GM12874 (cell line): Measurements from ENCODE around the gene PLXDC1.

Experiments used
- CTCF ChIP-seq: IDR thresholded peaks from 2 replicates; pipeline ENCODE4 v1.5.1; 2011; ENCODE audit warnings: low read depth, mild to moderate bottlenecking, control low read depth, low read length, moderate library complexity; ENCODE audit not compliant: insufficient read depth

PLXDC1 gene

GRCh38 chr17:39022924-39023323, 128.5 kb downstream of the PLXDC1 start:
- no peak for TF ChIP-seq CTCF

- TF ChIP-seq CTCF, result no peak
Measured at GRCh38 chr17:39018267-39019134, 132.9 kb downstream of the PLXDC1 start.

DNA sequence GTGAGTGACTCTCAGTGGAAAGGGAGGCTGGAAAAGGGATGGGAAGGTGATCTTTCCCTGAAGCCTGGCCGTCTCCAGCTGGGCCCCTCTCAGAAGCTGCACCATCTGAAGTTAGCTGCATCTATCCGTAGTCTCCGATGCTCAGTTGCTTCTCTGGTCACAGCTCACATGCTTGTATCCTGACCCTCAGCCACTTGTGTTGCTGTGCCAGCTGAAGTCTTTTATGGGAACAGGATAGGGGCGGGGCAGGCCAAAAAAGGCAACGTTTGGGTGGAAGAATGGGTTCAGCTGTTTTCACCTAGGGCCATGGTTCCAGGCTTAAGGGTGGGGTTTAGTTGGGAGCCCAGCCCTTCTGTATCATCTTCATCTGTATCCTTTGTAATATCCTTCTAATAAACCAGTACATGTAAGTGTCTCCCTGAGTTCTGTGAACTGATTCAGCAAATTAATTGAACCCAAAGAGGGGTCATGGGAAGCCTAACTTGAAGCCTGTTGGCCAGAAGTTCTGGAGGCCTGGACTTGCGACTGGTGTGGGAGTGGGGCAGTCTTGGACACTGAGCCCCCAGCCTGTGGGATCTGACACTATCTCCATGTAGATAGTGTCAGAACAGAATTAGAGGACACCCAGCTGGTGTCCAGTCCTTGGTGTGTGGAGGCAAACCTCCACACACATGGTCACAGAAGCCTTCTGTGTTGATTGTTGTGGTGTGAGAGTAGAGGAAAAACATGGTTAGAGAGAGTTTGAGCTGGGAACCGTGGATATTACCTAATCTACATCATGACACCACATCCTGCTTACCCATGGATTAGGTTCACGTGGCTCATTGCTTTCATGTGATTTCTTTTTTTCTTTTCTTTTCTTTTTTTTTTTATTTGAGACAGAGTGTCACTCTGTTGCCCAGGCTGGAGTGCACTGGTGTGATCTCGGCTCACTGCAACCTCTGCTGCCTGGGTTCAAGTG, 135.0 kb downstream of the PLXDC1 start:
- TF ChIP-seq CTCF, result no peak

- no peak for TF ChIP-seq CTCF
Measured at GRCh38 chr17:39015546-39015935, 135.9 kb downstream of the PLXDC1 start.

DNA sequence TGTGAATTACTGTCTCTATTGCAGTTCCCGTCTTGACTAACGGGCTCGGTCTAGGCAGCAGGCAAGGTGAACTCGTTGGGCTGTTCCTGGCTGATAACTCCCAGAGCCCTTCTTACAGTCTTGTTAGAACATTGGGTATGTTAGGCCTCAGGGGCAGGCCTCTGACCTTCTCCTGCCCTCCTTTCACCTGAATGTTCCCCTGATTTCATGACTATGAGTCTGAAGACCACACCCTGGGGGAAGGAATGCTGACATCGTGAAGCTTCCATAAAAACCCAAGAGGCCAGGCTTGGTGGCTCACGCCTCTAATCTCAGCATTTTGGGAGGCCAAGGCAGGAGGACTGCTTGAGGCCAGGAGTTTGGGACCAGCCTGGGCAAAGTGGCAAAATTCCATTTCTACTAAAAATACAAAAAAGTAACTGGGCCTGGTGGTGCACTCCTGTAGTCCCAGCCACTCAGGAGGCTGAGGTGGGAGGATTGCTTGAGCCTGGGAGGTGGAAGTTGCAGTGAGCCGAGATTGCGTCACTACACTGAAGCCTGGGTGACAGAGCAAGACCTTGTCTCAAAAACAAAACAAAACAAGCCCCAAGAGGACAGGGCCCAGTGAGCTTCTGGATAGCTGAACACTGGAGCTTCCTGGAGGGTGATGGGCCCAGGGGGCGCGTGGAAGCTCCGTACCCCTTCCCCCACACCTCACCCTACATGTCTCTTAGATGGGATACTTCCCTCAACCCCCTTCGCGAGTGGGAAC, 136.5 kb downstream of the PLXDC1 start:
- TF ChIP-seq CTCF, result no peak

GRCh38 chr17:39014044-39014794, 137.2 kb downstream of the PLXDC1 start:
- TF ChIP-seq CTCF, result no peak
